HG03469 (cell line): ENCODE results near the gene SEL1L3.
"Not testable (repeated sequence)": the region's sequence is repeated elsewhere in the genome, so short reads cannot be mapped to it uniquely, and the experiment has no call there.

ENCODE experiments used
- ATAC-seq: cut with Tn5 transposase; IDR thresholded peaks from one replicate; pipeline ENCODE4 v1.9.1; 2021; ENCODE audit warnings: mild to moderate bottlenecking, moderate library complexity, moderate number of reproducible peaks; ENCODE audit not compliant: unreplicated experiment

Gene SEL1L3

DNA sequence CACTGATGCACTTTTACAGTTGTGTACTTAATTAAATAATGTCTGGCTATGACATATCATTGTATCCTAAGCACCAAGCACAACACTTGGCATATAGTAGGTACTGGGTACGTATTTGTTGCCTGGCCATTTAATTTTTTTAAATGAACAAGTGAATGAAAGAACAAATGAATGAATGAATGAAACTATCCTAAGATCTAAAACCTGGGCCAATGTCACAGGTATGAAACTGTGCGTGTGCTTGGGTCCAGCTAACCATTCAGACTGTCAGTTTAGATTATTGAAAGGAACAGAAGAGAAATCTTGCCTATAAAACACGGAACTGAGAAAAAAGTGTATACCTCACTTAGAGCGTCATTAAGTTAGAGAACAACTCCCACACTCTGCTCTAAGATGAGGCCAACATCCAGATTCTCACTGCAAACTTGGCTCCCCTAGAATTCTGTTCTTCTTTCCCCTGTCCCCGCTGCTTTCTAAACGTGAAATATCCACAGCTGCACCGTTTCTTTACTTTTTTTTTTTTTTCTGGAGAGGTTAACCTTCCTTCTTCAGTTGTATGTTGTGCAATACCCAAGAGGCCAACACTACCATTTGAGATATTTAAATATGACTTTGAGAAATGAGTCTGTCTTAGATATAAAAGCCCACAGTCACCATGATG lies 17.3 kb upstream of the SEL1L3 start:
- peak; percentile 52 for ATAC-seq

DNA sequence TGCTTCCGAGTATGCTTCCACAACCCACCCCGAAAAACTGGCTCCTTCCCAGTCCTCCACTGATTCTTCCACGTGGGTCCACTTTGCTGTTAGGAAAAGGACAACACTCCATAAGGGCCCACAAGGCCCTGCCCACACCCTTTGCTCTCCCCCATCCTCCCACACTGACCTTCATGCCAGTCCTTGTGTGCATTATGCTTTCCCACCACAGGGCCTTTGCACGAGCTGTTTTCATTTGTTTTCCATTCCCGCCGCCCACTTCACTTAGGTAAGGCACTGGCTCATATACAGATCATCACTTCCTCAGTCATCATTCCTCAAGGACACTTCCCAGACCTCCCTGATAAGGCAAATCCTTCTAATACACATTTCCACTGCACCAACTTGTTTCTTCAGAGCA lies 16.8 kb upstream of the SEL1L3 start:
- ATAC-seq: no peak

DNA sequence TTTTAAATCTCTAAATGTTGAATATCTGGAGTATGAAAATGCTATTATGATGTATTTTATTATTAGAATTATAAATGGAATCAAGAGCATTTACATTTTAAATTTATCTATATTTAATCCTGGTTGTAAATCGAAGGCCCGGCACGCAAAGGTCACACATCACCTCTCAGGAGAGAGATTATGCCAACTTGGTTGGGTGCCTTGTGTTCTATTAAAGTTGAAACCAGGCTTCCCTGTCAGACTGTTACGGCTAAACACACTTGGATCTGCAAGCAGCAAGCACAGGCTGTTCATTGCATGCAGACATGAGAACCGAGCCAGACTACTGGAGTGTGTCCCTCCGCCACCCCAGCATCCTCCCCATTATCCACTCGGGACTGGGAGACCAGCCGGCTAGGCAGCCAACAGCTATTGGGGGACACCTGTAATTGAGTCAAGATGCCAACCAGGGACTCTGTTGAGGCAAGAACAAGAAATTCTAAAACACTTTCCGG lies 16.4 kb upstream of the SEL1L3 start:
- no peak for ATAC-seq

DNA sequence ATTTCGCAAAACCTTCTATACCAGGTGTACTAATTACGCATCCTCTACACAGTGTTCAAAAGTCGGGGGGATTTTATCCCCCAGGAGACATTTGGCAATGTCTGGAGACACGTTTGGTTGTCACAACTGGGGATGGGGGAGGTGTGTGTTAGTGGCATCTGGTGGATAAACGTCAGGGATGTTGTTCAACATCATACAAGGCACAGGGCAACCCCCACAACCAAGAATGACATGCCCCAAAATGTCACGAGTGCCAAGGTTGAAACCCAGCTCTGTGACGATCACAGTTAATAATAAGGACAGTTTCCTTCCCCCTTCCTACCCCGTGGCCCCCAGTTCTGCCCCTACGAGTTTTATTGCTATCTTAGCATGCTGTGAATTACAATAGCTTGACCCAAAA lies 15.9 kb upstream of the SEL1L3 start:
- no peak for ATAC-seq

DNA sequence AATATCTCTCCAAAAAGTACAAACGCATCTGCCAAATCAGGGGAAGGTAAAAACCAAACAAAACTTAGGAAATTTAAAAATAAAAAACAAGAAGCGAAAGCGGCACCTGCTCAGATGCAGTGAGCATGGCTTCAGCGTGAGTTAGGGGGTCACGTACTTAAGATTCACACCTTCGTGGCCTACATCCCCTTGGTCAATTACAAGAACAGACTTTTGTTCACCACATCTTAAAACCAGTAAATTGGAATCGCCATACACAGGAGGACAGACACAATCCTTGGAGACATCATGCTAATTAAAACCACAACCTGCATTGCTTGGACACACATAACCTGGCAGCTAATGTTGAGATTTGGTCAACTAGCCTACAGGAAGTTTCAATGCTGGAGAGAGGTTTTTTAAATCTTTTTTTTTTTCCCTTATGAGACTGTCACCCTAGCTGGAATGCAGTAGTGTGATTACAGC lies 12.5 kb upstream of the SEL1L3 start:
- peak; percentile 34 for ATAC-seq

DNA sequence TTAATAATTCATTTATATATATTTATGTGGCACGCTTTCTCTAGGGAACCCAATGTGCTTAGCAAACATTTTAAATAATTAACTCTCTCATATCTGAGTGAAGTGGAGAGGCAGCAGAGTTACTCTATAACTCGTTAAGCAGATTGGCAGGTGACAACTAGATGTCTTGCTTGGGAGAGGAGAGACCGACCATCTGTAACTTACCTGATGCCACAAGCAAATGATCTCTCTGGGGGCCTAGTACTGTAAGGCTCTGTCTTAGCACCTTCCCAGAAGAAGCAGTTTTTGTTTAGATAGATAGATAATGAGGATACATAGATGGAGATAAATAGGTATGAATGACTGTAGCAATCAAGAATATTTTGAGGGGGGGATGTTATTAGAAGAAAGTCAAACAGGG lies 11.9 kb upstream of the SEL1L3 start:
- ATAC-seq: no peak

DNA sequence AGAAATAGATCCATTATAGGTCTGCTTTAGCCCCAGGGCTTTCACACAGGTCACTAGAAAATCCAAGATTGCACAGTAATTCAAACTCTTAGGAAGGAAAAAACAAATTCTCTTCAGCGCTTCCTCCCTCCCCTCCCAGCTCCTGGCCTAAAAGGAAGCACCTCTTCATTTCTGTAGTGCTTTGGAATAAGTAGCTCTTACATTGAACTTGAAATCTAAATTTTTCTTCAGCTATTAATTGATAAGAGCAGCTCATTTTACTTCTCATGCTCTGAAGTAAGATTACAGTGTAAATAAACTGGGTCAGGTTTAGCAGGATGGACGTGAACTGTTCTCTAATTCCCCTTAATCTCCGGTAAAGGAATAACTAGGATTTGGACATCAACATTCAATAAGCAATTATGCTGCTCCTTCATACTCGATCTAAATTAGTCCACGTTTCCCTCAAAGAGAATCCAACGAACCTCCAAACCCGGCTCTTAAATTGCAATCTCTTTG lies 10.9 kb upstream of the SEL1L3 start:
- no peak for ATAC-seq

DNA sequence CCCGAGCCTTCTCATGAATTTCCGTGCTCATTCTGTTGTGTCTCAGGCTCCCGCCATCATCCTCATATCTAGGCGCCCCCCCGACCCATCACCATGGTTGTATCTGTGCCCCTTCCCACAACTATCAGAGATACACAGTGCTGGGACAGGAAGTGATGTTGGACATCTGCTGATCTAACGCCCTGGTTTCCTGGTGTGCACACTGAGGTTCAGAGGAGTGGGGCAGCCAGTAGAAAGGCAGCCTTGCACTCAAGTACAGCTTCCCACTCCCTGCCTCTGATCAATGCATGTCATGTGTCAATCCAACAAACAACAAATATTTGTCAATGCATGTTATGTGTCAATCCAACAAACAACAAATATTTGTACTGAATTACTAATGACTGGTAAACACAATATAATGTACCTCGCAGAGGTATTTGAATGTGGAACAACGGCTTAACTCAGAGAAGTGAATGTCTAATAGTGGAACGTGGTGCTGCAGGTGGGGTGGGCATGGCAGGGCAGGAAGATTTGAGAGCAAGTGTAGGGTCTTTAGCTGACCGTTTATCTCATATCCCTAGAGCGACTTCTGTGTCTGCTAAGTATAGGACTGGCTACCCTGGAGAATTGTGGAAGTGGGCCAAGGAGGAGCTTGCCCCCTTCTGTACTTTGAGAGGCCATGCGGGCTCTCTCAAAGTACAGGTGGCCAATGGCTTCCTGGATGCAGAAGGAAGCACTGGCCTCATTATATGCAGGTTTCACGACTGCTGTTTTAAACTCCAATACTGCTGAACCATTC lies 10.3 kb upstream of the SEL1L3 start:
- no peak for ATAC-seq

DNA sequence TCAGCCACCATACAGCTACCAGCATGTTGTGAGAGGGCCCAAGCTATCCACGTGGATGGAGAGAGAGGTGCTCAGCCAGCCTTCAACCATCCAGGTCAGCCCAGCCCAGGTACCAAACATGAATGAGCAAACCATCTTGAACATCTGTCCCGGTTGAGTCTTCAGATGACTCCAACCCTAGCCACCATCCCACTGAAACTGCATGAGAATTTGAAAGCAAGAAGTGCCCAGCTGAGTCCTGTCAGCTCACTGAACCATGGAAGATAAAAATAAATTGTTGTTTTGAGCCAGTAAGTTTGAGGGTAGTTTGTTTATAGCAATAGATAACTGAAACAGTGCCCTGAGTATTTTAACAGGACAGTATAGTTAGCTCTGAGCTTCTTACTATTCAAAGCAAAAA lies 7.3 kb upstream of the SEL1L3 start:
- ATAC-seq: no peak

DNA sequence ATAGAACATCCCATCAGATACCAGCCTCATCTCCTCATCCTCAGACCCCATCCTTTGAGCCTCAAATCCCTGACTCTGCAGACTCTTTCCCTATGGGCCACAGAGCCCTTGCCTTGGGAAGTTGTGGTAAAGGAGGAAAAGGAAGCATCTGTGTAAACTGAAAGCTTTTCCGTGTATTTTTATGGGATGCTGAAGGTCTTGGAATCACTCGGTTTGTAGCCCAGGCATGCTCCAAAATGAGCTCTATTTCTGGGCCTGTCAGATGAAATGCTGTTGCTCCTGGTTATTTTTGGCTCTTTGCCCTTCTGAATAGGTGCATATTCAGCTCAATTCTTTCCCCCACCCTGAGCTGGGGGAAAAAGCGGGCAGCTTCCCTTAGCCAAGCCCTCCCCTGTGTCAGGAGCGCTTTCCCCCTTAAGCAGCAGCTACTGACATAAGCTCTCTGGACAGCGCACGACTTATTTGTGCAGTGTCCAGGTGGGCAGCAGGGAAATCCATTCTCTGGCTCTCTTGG lies 5.0 kb upstream of the SEL1L3 start:
- no peak for ATAC-seq

DNA sequence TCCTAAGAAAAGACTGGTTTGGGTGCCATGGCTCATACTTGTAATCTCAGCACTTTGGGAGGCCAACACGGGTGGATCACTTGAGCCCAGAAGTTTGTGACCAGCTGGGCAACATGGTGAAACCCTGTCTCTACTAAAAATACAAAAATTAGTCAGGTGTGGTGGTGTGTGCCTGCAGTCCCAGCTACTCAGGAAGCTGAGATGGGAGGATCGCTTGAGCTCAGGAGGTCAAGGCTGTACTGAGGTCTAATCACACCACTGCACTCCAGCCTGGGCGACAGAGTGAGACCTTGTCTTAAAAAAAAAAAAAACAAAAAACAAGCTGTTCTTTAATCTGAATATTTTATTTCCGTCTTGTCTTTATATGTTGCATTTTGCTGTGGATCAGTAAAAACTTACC lies 3.6 kb upstream of the SEL1L3 start:
- ATAC-seq: not testable (repeated sequence)

DNA sequence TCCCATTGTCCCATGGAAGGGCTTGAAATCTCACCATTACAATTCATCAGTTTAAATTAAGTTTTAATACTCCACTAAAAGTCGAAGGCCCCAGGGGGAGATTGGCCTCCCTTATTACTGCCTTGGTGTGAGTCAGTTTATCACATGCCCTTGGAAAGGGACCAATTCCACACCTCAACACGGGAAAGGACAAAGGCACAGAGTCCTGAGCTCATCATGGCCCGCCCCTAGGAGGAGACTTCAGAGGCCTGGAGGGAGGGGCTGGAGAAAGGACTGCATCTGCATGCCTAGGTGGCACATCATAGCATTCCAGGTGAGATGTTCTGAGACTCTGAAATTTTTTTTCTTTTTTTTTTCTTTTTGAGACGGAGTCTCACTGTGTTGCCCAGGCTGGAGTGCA lies 2.8 kb upstream of the SEL1L3 start:
- no peak for ATAC-seq

DNA sequence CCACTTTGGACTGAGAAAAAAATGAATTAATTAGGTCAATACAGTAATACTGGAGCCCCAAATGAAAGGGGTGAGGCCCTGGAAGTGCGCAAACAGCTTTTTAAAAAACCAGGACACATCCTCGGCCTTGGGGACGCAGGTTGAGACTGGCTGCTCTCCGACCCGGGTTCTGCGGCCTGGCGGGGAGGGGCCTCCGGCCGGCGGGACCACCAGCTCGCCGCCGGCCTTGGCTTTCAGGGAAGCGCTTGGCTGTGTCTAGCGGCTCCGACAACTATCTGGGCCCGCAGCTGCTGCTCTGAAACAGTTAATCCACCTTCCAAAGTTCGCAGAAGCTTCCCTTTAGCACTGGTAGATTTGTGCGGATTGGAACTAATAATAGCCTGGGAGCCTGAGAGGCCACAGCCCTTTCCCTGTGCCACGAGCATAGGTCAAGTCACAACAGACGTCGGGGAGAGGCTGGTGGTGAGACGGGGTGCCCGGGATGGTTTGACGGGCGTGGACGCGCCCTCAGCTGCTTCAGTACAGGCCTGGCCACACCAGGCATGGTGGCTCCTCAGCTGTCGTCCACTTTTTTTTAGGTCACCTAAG lies 1.1 kb upstream of the SEL1L3 start:
- ATAC-seq: no peak

DNA sequence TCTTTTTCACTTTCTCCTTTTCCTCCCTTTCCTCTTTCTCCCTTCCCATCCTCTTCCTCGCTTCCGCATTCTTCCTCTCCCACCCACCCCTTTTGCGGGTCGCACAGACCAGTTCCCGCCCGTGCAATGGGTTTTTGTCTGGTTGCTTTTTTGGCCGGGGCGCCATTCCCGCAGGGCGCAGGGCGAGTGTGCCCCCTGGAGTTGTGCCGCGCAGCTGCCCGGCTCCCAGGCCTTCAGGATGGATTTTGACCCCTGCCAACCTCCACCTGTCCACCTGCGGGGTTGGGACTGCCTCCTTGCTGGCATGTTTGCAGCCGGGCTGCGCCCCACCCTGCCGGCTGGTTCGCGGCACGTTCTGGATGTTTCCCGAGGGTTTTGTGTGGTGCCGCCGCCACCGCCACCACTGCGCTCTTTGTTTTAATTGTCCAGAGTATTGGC lies 578 bp upstream of the SEL1L3 start:
- ATAC-seq: no peak

DNA sequence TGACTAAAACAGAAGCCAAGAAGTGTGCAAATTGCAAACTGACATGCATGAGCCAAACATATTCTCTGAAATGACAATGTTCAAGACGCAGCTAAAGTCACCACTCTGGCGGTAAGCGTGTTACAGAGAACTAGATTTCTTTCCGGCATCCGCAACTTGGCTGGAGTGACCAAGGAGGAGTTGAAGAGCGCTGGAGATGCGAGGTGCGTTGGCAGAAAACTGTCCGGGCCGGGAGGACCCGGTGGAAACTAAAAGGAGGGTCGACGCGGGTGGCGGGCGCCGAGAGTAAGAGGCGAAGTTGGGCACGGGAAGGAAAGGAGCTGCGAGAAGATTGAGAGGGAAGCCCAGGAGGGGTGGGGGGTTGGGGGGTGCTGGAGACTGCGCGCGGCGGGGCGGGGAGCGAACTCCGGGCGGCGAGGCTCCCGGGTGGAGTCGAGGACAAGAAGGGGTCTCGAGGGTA lies 807 bp downstream of the SEL1L3 start:
- ATAC-seq: no peak

DNA sequence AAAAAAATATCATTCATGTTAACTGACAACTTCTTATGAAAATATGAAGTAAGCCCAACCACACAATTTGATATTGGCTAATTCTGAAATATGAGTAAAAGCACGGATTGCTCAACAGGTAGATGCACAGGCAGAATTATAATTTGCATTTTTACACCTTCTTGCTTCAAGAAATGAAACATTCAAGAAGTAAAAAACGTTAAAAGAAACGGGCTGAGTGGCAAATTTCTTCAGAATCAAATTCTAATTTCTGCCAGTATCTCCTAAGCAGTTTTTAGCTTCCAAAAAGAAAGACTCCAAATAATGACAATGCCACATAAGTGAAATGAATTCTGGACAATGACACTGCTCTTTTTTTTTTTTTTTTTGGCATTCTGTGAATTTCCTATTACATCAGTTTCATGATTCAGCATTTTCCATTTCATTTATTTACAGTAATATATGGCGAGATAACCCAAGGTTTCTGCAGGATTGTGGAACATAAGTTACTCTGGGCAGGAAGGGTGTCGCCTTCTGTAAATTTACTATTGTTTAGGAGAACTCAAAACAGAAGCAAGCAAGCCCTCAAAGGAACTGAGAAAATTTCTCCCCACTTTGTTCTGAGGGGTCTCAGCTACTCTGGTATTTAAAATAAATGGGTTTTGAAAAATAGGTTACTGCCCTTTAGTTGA lies 1.4 kb downstream of the SEL1L3 start:
- ATAC-seq: no peak

DNA sequence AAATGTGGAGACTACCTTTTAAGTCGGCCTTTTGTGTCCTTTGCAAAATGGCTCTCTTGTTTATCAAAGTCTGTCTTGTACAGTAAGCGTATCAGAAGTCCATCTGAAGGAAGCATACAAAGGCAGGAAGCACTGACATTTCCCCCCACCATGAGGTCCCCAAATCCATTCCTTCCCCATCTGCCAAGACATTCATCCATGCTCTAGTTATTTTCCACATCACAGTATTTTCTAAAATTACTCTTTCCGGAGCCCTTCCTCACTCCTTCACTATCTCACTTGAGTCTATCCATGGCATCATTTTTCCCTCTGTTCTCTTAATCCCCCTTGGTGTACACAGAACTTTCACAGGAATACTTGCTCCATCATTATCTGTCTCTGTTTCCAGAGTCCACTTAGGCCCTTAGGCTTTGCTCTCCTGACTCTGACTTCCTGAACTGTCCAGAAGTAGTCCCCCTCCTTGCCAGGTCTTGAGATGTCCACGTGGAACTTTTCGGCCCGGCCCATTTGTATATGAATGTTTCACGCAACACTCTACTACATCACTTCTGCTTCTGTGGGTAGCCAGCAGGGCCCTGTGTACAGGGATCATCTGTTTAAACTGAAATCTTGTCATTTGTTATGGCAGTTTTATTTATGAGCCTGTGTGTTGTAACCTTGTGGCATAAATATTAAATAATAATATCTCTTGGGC lies 2.1 kb downstream of the SEL1L3 start:
- no peak for ATAC-seq

DNA sequence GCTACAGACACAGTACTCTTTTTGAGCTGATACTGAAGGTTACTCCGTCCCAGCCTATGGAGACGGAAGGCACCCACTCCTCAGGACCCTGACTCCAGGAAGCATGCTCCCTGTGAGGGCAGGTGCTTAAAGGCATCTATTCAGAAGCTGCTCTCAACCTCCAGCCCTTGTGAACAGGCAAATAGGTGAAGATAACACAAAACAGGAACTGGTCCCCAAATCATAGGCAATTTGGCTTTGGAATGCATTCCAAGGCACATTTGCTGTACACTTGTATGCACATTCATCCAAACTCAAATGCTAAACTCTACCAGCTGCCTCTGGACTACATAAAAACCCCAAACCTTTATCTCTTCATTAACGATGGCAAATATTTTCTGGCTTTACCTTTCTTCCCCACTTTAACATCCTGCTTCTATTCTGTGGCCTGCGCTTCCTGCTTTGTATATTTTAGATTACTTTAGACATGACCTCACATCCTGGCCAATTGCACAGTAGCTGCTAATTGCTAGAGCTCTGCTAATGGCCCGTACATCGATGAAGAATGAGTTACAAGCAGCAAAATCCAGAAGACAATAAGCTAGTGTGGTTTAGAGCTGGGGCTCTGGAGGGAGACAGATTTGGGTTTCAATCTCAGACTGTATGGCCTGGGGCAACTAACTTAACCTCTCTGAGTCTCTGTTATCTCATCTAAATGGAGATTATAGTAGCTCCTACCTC lies 3.2 kb downstream of the SEL1L3 start:
- peak; percentile 41 for ATAC-seq

DNA sequence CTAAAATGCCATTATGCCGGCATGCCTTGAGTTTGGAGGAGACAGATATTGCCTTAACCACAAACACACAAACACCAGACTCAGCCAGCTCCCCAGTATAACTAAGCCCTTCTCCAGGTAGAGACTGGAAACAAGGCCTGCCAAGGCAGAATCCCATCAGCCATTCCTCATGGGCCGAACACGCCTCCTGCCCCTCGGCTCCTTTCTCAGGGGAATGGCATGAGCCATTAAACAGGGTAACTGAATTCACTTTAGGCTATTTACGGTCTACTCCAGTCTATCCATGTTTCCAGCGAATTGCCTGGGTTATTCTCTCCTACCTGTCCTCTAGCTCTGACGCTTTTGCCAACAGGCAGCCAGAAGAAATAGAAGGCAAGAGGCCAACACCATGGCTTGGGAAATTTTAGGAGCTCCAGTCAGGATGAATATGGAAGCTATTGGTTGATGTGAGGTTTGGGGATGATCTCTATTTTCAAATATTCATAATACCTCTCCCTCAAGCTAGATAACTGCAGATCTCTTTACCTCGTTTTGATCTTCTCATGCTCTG lies 4.9 kb downstream of the SEL1L3 start:
- no peak for ATAC-seq
